SK-MEL-5 (cell line): ENCODE measurements around the gene C6orf118. TPM values are rescaled to one million over a fixed set of nuclear protein-coding genes. Genes with fewer than 3 reads are reported as not detected.

Experiments used
- DNase-seq: peaks from one replicate; pipeline ENCODE4 v3.0.0-alpha.2; 2016; ENCODE audit warnings: low read depth, low spot score
- in situ Hi-C: cut with HindIII; loops from 2 replicates; pipeline ENCODE4 v1.10.0; 2016; ENCODE audit warnings: low sequenced_read_pairs, high pct_unique_total_duplicates, low pct_unique_long_range_greater_than_20kb
- polyA plus RNA-seq, 2 experiments: library from polyadenylated mRNA; depleted of rRNA; stranded (reverse); fragments of >200 nt; gene quantifications; 2 replicates each; pipeline ENCODE4 v1.2.3, GENCODE V29; 2015
- total RNA-seq: library from RNA; depleted of rRNA; stranded (reverse); fragments of >200 nt; shearing (Covaris generic); gene quantifications from 2 replicates; pipeline ENCODE4 v1.2.3, GENCODE V29; 2014; rRNA removed

C6orf118 gene
- not detected in 2 replicates for total RNA-seq
- polyA plus RNA-seq (2015; cell fraction: cytosol; rRNA removed) = not detected in 2 replicates
- polyA plus RNA-seq (2015; cell fraction: nucleus; rRNA removed) = not detected in 2 replicates

- in situ Hi-C loops = no loop called here
- DNase-seq = peak; percentile 47
These were observed at the start of gene C6orf118 for GRCh38 chr6:165308926-165309731. C6orf118 (minus strand) TSS chr6:165309605; CDS start chr6:165309586, 19 bp downstream.

- no peak for DNase-seq
- in situ Hi-C loops = no loop called here
These were observed 36.3 kb upstream of the C6orf118 start for GRCh38 chr6:165345700-165346099.

GRCh38 chr6:165340532-165340931 is 31.1 kb upstream of the C6orf118 start:
- no peak for DNase-seq
- in situ Hi-C loops = no loop called here

GRCh38 chr6:165325609-165326008 is 16.2 kb upstream of the C6orf118 start:
- in situ Hi-C loops = no loop called here
- no peak for DNase-seq

- DNase-seq = no peak
- in situ Hi-C loops = no loop called here
These were observed 12.2 kb upstream of the C6orf118 start for GRCh38 chr6:165321555-165322145.

GRCh38 chr6:165321150-165321549 is 11.7 kb upstream of the C6orf118 start:
- DNase-seq = no peak
- in situ Hi-C loops = no loop called here

GRCh38 chr6:165317723-165318122 is 8.3 kb upstream of the C6orf118 start:
- no peak for DNase-seq
- in situ Hi-C loops = no loop called here

GRCh38 chr6:165306955-165307354 is 2.5 kb downstream of the C6orf118 start:
- in situ Hi-C loops = no loop called here
- no peak for DNase-seq

- no peak for DNase-seq
- in situ Hi-C loops = no loop called here
These were observed 7.8 kb downstream of the C6orf118 start for GRCh38 chr6:165301372-165302246.

- in situ Hi-C loops = no loop called here
- no peak for DNase-seq
These were observed 8.9 kb downstream of the C6orf118 start for GRCh38 chr6:165300422-165300936.

GRCh38 chr6:165298875-165299274 is 10.5 kb downstream of the C6orf118 start:
- in situ Hi-C loops = no loop called here

GRCh38 chr6:165298402-165298801 is 11.0 kb downstream of the C6orf118 start:
- in situ Hi-C loops = no loop called here
- no peak for DNase-seq

More at GRCh38 chr6:165298875-165299274, 10.5 kb downstream of the C6orf118 start:
- no peak for DNase-seq

GRCh38 chr6:165292657-165293056 is 16.7 kb downstream of the C6orf118 start:
- in situ Hi-C loops = no loop called here
- no peak for DNase-seq

GRCh38 chr6:165274611-165275010 is 34.8 kb downstream of the C6orf118 start:
- no peak for DNase-seq
- in situ Hi-C loops = no loop called here

- in situ Hi-C loops = no loop called here
- peak; percentile 28 for DNase-seq
These were observed 36.8 kb downstream of the C6orf118 start for GRCh38 chr6:165272585-165272984.

- in situ Hi-C loops = no loop called here
- DNase-seq = no peak
These were observed 40.4 kb downstream of the C6orf118 start for GRCh38 chr6:165268987-165269386.

- in situ Hi-C loops = no loop called here
- no peak for DNase-seq
These were observed 42.8 kb downstream of the C6orf118 start for GRCh38 chr6:165266621-165267020.

- in situ Hi-C loops = no loop called here
- DNase-seq = no peak
These were observed 43.2 kb downstream of the C6orf118 start for GRCh38 chr6:165266191-165266590.
